HCT116 (cell line): ENCODE results near the gene TMEM175. TPM values are rescaled to one million over a fixed set of nuclear protein-coding genes. Genes with fewer than 3 reads are reported as not detected.

Experiments used
- ATAC-seq: fragments of 200-7000 bp; cut with Tn5 transposase; 2 replicates; pipeline ENCODE4 v1.9.1; 2020; ENCODE audit warnings: mild to moderate bottlenecking, moderate library complexity
- BruUV-seq: library from RNA; stranded (reverse); fragments of 400-500 nt; replicated peaks from 2 replicates; lab custom pipeline; 2021; lab: Mats Ljungman, UMichigan
- CTCF ChIA-PET: fragments of 300-600 bp; sonication (Branson Sonifier 250); formaldehyde crosslinking; loops from one replicate; lab custom pipeline; 2021; ENCODE audit warnings: antibody characterized with exemption; lab: Charles Lee
- POLR2A ChIA-PET: fragments of 300-600, 350-600 bp; sonication (Branson Sonifier 250); formaldehyde crosslinking; loops from one replicate; lab custom pipeline; 2021; ENCODE audit warnings: antibody characterized with exemption; lab: Charles Lee
- RAD21 ChIA-PET, 2 experiments: fragments of 300-600 bp; sonication (Branson Sonifier 250); formaldehyde crosslinking; loops; one replicate each; lab custom pipeline; 2023; ENCODE audit warnings: low total read pairs in 2 of 2; ENCODE audit not compliant: uncharacterized antibody in 2 of 2, unreplicated experiment in 2 of 2, low non-redundant PET in 1 of 2; lab: Charles Lee
- DNase-seq: peaks from one replicate; pipeline ENCODE4 v3.0.0-alpha.2; 2010; ENCODE audit warnings: low read depth, low spot score
- H2AFZ ChIP-seq: fragments of 200-600 bp; shearing (Covaris generic), sonication (generic); 2 replicates; pipeline ENCODE4 v1.6.1; 2017; ENCODE audit warnings: low read depth, mixed run types, mixed read lengths, antibody characterized with exemption, low read length; ENCODE audit not compliant: poor library complexity, severe bottlenecking
- H3K27ac ChIP-seq: 2 replicates; pipeline ENCODE4 v1.5.1; 2012; ENCODE audit warnings: low read depth, low read length
- H3K27me3 ChIP-seq: fragments of 200-600 bp; sonication (generic); 2 replicates; pipeline ENCODE4 v1.6.1; 2016; ENCODE audit warnings: mixed run types, low read length, mixed read lengths; ENCODE audit not compliant: insufficient read depth
- H3K36me3 ChIP-seq, 2 experiments: fragments of 200-500 bp in 1 of 2; fragments of 200-600 bp in 1 of 2; sonication (Bioruptor generic) in 1 of 2; sonication (generic) in 1 of 2; 2 replicates each; pipeline versions ENCODE4 v1.5.1 to v1.6.1; 2014 to 2016; ENCODE audit warnings: low read length in 2 of 2, inconsistent platforms in 1 of 2, mixed read lengths in 1 of 2, mixed run types in 1 of 2; ENCODE audit not compliant: insufficient read depth in 2 of 2, control insufficient read depth in 1 of 2
- H3K4me1 ChIP-seq, 2 experiments: fragments of 200-600 bp in 1 of 2; sonication (generic) in 1 of 2; 2 replicates each; pipeline versions ENCODE4 v1.5.1 to v1.6.1; 2012 to 2017; ENCODE audit warnings: low read length in 2 of 2, inconsistent platforms in 1 of 2, mild to moderate bottlenecking in 1 of 2, mixed read lengths in 1 of 2, mixed run types in 1 of 2, moderate library complexity in 1 of 2; ENCODE audit not compliant: insufficient read depth in 2 of 2, control insufficient read depth in 1 of 2
- H3K4me2 ChIP-seq: fragments of 200-600 bp; sonication (generic); 2 replicates; pipeline ENCODE4 v1.6.1; 2017; ENCODE audit warnings: mixed run types, low read length, mixed read lengths
- H3K4me3 ChIP-seq, 2 experiments: fragments of 200-600 bp in 1 of 2; sonication (generic) in 1 of 2; replicated peaks in 1 of 2; 2 replicates each; pipeline ENCODE4 v1.5.1; 2011 to 2016; ENCODE audit warnings: low read length in 2 of 2, control low read depth in 1 of 2, low read depth in 1 of 2, mild to moderate bottlenecking in 1 of 2, mixed read lengths in 1 of 2, mixed run types in 1 of 2
- H3K79me2 ChIP-seq: fragments of 200-600 bp; sonication (generic); 2 replicates; pipeline ENCODE4 v1.6.1; 2017; ENCODE audit warnings: mild to moderate bottlenecking, mixed run types, low read length, moderate library complexity, mixed read lengths; ENCODE audit not compliant: insufficient read depth
- H3K9ac ChIP-seq: fragments of 200-600 bp; sonication (generic); 2 replicates; pipeline ENCODE4 v1.6.1; 2016; ENCODE audit warnings: low read length, mixed read lengths
- H3K9me2 ChIP-seq: fragments of 200-600 bp; sonication (generic), shearing (Covaris generic); 2 replicates; pipeline ENCODE4 v1.6.1; 2017; ENCODE audit warnings: mixed run types, mild to moderate bottlenecking, moderate library complexity; ENCODE audit not compliant: insufficient read depth
- H3K9me3 ChIP-seq, 2 experiments: fragments of 200-500 bp in 1 of 2; fragments of 200-600 bp in 1 of 2; sonication (Bioruptor generic) in 1 of 2; sonication (generic) in 1 of 2; 2 replicates each; pipeline ENCODE4 v1.6.1; 2014 to 2017; ENCODE audit warnings: low read length in 2 of 2, mixed read lengths in 2 of 2, inconsistent platforms in 1 of 2, low read depth in 1 of 2, mild to moderate bottlenecking in 1 of 2, mixed run types in 1 of 2, moderate library complexity in 1 of 2; ENCODE audit not compliant: control insufficient read depth in 1 of 2, insufficient read depth in 1 of 2
- H4K20me1 ChIP-seq: fragments of 200-600 bp; sonication (generic), shearing (Covaris generic); 2 replicates; pipeline ENCODE4 v1.6.1; 2017; ENCODE audit warnings: mixed run types, mild to moderate bottlenecking, moderate library complexity; ENCODE audit not compliant: insufficient read depth
- ATF3 ChIP-seq: IDR thresholded peaks from 2 replicates; pipeline ENCODE4 v1.6.1; 2012
- CEBPB ChIP-seq: IDR thresholded peaks from 2 replicates; pipeline ENCODE4 v1.6.1; 2012; ENCODE audit warnings: low read depth
- EZH2phosphoT487 ChIP-seq: fragments of 200-600 bp; IDR thresholded peaks from 2 replicates; pipeline ENCODE4 v1.6.1; 2018; ENCODE audit warnings: antibody characterized with exemption, borderline replicate concordance
- FOSL1 ChIP-seq: IDR thresholded peaks from 2 replicates; pipeline ENCODE4 v1.6.1; 2012; ENCODE audit warnings: low read depth
- POLR2A ChIP-seq: IDR thresholded peaks from 2 replicates; pipeline ENCODE4 v1.7.0; 2011; ENCODE audit warnings: borderline replicate concordance; ENCODE audit not compliant: insufficient read depth, insufficient read length; ENCODE audit errors: extremely low read depth
- SP1 ChIP-seq: IDR thresholded peaks from 2 replicates; pipeline ENCODE4 v1.6.1; 2012; ENCODE audit warnings: low read depth
- SRF ChIP-seq: IDR thresholded peaks from 2 replicates; pipeline ENCODE4 v1.6.1; 2012; ENCODE audit warnings: low read depth
- TCF7L2 ChIP-seq: IDR thresholded peaks from 2 replicates; pipeline ENCODE4 v1.7.0; 2011; ENCODE audit warnings: borderline replicate concordance, inconsistent platforms; ENCODE audit not compliant: insufficient read depth, insufficient read length; ENCODE audit errors: extremely low read depth
- YY1 ChIP-seq: IDR thresholded peaks from 2 replicates; pipeline ENCODE4 v1.6.1; 2011; ENCODE audit warnings: low read length, low read depth, moderate library complexity, mild to moderate bottlenecking; ENCODE audit not compliant: insufficient replicate concordance; ENCODE audit errors: extremely low read depth
- ZBTB33 ChIP-seq: IDR thresholded peaks from 2 replicates; pipeline ENCODE4 v1.6.1; 2011; ENCODE audit warnings: mild to moderate bottlenecking, low read length, moderate library complexity; ENCODE audit not compliant: insufficient replicate concordance; ENCODE audit errors: extremely low read depth
- intact Hi-C: fragments of 100-400 bp; cut with micrococcal nuclease; formaldehyde crosslinking; loops from 2 replicates; pipeline ENCODE4 v1.10.0; 2022
- total RNA-seq: library from RNA; stranded (reverse); gene quantifications from one replicate; pipeline ENCODE4 v1.2.1, GENCODE V29; 2021; ENCODE audit not compliant: unreplicated experiment
- TF ChIP-seq, protein P1 (sequence below): IDR thresholded peaks from 2 replicates; pipeline ENCODE4 v1.6.1; 2012; ENCODE audit warnings: low read depth

TMEM175 gene
- total RNA-seq, 1 experiment from 2014 or later: 17.5 TPM

- H3K36me3 ChIP-seq: no peaks in the 10 kb centered on the region
- H4K20me1 ChIP-seq: no peaks in the 10 kb centered on the region
- no peak overlapping the region for H3K4me3 ChIP-seq
- H3K27ac ChIP-seq: no peak overlapping the region
- H3K9ac ChIP-seq: no peak overlapping the region
- RAD21 ChIA-PET: no interaction called here
- CTCF ChIA-PET: no interaction called here
- ATAC-seq: no peak
- intact Hi-C loops: no loop called here
- H3K9me2 ChIP-seq: no peaks in the 10 kb centered on the region
- H3K9me3 ChIP-seq: no peaks in the 10 kb centered on the region
- no TSS peak for BruUV-seq
- peaks cover 91% of the 10 kb centered on the region for H3K79me2 ChIP-seq
- no peaks in the 10 kb centered on the region for H3K27me3 ChIP-seq
- H3K4me1 ChIP-seq: peaks cover 4 to 6% of the 10 kb centered on the region in 2 experiments; a peak in 3 of 4 replicates
- no peak overlapping the region for H2AFZ ChIP-seq
- POLR2A ChIA-PET: no interaction called here
- H3K4me2 ChIP-seq: no peak overlapping the region
- TF ChIP-seq ZBTB33: no peak
- TF ChIP-seq EZH2phosphoT487: no peak
- no peak for TF ChIP-seq YY1
- no peak for TF ChIP-seq POLR2A
- TF ChIP-seq CEBPB: no peak
- no peak for TF ChIP-seq FOSL1
- no peak for TF ChIP-seq TCF7L2
- TF ChIP-seq SP1: no peak
- TF ChIP-seq ATF3: no peak
- TF ChIP-seq SRF: no peak
- TF ChIP-seq, protein P1, sequence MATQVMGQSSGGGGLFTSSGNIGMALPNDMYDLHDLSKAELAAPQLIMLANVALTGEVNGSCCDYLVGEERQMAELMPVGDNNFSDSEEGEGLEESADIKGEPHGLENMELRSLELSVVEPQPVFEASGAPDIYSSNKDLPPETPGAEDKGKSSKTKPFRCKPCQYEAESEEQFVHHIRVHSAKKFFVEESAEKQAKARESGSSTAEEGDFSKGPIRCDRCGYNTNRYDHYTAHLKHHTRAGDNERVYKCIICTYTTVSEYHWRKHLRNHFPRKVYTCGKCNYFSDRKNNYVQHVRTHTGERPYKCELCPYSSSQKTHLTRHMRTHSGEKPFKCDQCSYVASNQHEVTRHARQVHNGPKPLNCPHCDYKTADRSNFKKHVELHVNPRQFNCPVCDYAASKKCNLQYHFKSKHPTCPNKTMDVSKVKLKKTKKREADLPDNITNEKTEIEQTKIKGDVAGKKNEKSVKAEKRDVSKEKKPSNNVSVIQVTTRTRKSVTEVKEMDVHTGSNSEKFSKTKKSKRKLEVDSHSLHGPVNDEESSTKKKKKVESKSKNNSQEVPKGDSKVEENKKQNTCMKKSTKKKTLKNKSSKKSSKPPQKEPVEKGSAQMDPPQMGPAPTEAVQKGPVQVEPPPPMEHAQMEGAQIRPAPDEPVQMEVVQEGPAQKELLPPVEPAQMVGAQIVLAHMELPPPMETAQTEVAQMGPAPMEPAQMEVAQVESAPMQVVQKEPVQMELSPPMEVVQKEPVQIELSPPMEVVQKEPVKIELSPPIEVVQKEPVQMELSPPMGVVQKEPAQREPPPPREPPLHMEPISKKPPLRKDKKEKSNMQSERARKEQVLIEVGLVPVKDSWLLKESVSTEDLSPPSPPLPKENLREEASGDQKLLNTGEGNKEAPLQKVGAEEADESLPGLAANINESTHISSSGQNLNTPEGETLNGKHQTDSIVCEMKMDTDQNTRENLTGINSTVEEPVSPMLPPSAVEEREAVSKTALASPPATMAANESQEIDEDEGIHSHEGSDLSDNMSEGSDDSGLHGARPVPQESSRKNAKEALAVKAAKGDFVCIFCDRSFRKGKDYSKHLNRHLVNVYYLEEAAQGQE: no peak
- DNase-seq: no peak
Observed at GRCh38 chr4:925771-926500, 6.3 kb upstream of the TMEM175 start.
